Lower leg skin (tissue), 3 donors: ENCODE measurements around the gene LAMA4.

Source experiments
- POLR2A ChIP-seq, 2 donors: fragments of 450-650 bp; IDR thresholded peaks; one replicate each; pipeline ENCODE4 v1.6.1; 2016 to 2017; ENCODE audit warnings: antibody characterized with exemption in 2 of 2, mild to moderate bottlenecking in 1 of 2, moderate library complexity in 1 of 2
- TF ChIP-seq, protein P1 (sequence below), 3 donors: fragments of 450-650 bp; IDR thresholded peaks; one replicate each; pipeline ENCODE4 v1.5.1; 2016; ENCODE audit warnings: antibody characterized with exemption in 3 of 3, mild to moderate bottlenecking in 3 of 3, moderate library complexity in 2 of 3

DNA sequence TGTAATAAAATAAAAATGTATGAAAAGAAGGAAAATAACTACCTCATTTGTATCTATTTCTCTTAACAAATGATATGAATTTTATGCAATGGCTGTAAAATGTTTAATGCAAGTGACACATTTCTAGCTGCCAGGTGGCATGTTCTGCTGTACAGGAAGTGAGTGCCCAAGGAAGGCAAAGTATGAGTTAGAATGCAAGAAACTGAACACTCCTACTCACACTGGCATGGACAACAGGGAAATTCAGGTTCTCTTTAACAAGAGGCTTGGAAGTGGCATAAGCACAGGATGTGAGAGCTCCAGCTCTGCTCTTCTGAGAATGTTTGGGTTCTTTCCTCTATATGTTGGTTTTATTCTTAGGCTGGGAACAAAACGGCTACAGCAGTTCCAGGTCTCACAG lies 20.4 kb upstream of the LAMA4 start:
- TF ChIP-seq, protein P1, sequence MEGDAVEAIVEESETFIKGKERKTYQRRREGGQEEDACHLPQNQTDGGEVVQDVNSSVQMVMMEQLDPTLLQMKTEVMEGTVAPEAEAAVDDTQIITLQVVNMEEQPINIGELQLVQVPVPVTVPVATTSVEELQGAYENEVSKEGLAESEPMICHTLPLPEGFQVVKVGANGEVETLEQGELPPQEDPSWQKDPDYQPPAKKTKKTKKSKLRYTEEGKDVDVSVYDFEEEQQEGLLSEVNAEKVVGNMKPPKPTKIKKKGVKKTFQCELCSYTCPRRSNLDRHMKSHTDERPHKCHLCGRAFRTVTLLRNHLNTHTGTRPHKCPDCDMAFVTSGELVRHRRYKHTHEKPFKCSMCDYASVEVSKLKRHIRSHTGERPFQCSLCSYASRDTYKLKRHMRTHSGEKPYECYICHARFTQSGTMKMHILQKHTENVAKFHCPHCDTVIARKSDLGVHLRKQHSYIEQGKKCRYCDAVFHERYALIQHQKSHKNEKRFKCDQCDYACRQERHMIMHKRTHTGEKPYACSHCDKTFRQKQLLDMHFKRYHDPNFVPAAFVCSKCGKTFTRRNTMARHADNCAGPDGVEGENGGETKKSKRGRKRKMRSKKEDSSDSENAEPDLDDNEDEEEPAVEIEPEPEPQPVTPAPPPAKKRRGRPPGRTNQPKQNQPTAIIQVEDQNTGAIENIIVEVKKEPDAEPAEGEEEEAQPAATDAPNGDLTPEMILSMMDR (IDR thresholded peaks at IDR 0.05), result no peak
- no peak for TF ChIP-seq POLR2A (IDR thresholded peaks at IDR 0.05)
